HG03159 (cell line): ENCODE results near the gene RYR2.

Experiments
- ATAC-seq: cut with Tn5 transposase; IDR thresholded peaks from one replicate; pipeline ENCODE4 v1.9.1; 2021; ENCODE audit warnings: mild to moderate bottlenecking, moderate library complexity; ENCODE audit not compliant: unreplicated experiment

RYR2 gene

DNA sequence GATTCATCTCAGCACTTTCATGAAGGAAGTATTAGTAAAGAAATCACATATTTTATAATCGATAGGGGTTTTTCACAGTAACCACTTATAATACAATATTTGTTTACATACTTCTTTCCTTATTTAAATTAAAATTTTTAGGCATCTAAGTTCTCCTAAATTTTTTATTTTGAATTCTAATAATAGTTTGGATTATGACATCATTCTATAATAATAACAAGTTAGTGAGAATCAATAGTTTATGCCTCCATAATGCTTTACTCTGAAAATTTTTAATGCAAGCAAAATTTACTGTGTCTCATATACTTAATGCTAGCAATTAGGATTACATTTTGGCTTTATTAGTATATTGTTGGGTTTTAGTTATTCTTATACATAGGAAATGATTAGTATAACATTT lies 596.6 kb downstream of the RYR2 start:
- ATAC-seq: no peak

DNA sequence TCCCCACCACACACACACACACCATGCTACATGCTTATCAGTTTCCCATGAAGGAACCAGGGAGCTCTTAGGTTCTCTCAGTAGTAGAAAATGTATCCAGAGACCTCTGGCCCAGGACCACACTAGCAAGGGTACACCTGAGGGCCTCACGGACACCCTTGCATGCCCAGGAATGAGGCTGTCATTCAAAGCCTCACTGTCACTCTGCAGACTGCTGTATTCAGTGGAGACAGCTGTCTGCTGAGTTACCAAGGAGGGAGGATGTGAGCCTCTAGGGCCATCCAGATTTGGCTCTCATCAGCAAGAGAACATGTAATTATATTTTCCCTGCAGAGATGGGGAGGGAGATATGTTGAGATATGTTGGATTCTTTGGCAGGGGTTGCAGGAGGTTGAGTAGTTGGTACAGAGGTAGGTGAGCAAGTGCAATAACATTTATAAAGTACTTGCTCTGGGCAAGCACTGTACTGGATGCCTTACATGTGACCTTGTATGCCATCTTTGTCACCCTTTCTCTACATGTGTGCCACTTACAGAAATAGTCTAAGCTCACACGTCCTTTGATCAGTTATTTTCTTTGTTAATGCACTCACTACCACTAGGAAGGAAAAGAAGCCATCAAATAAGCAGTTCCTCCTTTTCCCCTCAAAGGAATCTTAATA lies 598.2 kb downstream of the RYR2 start:
- ATAC-seq: no peak

DNA sequence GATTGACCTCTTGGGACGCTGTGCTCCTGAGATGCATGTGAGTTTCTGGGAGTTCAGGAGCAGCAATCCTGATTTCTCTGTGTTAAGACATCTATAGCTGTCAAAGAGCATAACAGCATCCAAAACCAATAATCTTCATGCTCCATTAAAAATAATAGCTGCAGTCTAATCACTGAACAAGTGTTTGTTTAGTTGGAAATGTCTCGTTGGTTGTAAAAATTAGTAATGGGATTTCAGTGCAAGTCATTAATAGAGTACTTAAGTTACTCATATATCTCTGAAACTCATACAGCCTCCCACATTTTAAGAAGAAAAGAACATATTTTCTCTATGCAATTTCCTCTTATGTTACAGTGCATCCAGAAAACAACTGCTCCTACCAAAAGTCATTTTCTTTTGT lies 599.0 kb downstream of the RYR2 start:
- no peak for ATAC-seq

- ATAC-seq: no peak
Measured at GRCh38 chr1:237650809-237651208, 608.8 kb downstream of the RYR2 start.

DNA sequence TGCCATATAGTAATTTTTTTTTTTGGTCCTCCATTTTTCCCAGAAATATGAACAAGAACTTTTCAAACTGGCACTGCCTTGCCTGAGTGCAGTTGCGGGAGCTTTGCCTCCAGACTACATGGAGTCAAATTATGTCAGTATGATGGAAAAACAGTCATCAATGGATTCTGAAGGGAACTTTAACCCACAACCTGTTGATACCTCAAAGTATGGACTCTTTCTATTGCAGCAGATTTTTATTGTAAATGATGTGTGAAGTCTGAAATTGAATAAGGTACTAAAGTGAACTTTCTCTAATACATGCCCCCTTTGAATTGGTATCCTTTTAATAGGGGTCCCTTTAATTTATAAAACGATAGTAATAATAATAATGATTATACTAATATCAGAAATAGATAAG lies 613.8 kb downstream of the RYR2 start:
- ATAC-seq: no peak

GRCh38 chr1:237664348-237664747 lies 622.4 kb downstream of the RYR2 start:
- ATAC-seq: no peak

DNA sequence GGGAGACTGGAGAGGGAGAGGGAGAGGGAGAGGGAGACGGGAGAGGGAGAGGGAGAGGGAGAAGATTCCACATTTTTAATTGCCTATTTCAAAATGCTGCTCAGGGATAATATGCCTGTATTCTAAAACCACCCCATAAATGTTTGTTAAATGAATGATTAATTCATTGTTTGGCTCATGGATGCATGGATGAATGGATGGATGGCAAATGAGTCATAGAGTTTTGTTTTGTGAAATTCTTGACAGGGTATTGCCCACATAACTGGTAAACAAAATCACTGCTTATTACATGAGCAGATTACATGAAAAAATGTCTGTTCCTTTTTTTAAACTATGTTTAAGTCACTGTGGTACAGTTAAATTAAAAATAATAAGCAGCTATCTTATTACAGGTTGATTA lies 628.3 kb downstream of the RYR2 start:
- no peak for ATAC-seq

GRCh38 chr1:237671262-237671661 lies 629.3 kb downstream of the RYR2 start:
- no peak for ATAC-seq

GRCh38 chr1:237671935-237672334 lies 630.0 kb downstream of the RYR2 start:
- ATAC-seq: no peak

GRCh38 chr1:237672748-237673147 lies 630.8 kb downstream of the RYR2 start:
- no peak for ATAC-seq

- no peak for ATAC-seq
Measured at GRCh38 chr1:237673631-237674030, 631.6 kb downstream of the RYR2 start.

GRCh38 chr1:237677979-237678378 lies 636.0 kb downstream of the RYR2 start:
- ATAC-seq: no peak

GRCh38 chr1:237679687-237680086 lies 637.7 kb downstream of the RYR2 start:
- no peak for ATAC-seq

- no peak for ATAC-seq
Measured at GRCh38 chr1:237681210-237681609, 639.2 kb downstream of the RYR2 start.

GRCh38 chr1:237684236-237684635 lies 642.3 kb downstream of the RYR2 start:
- ATAC-seq: no peak

GRCh38 chr1:237685551-237685950 lies 643.6 kb downstream of the RYR2 start:
- ATAC-seq: no peak

- no peak for ATAC-seq
Measured at GRCh38 chr1:237687804-237688203, 645.8 kb downstream of the RYR2 start.

DNA sequence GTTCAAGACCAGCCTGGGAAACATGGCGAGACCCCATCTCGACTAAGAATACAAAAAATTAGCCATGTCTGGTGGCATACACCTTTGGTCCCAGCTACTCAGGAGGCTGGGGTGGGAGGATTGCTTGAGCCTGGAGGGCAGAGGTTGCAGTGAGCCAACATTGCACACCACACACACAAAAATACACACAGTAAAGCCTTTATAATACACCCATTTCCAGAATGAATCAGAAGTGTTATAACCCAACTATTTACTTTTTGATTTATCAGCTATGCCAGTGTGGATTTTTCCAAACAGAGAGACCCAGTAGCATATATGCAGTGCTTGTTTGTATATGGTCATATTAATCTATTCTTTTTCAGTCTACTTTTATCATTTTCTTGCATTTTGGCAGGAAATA lies 648.7 kb downstream of the RYR2 start:
- ATAC-seq: no peak

- no peak for ATAC-seq
Measured at GRCh38 chr1:237692255-237692654, 650.3 kb downstream of the RYR2 start.

DNA sequence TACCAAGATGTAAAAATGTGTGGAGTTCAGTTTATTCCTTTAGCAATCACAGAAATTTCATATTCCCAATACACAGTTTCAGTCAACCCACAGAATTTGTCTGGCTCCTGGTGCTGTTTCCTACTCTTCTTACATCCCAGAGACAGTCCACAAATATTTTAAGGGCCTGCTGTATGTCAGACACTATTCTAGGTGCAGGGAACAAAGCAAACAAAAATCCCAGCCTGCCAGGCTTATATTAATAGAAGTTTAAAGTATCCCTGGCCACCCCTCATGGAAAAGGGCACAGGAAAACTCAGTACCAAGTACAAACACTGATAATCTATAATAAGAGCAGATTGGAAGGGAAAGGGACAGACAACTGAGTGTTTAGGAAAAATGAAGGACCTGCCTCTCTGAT lies 653.9 kb downstream of the RYR2 start:
- no peak for ATAC-seq

DNA sequence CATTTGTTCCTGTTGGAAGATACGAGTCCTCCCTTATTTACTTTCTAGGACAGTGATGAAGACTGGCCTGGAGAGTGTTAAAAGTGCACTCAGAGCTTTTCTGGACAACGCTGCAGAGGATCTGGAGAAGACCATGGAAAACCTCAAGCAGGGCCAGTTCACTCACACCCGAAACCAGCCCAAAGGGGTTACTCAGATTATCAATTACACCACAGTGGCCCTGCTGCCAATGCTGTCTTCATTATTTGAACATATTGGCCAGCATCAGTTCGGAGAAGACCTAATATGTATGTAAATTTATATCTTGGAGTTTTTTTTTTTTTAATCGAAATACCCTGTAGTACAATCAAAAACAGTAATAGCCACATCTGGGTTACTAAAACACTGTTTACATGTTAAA lies 658.2 kb downstream of the RYR2 start:
- ATAC-seq: no peak

GRCh38 chr1:237701534-237701933 lies 659.5 kb downstream of the RYR2 start:
- ATAC-seq: no peak

GRCh38 chr1:237702161-237702560 lies 660.2 kb downstream of the RYR2 start:
- ATAC-seq: no peak
